HS-5 (cell line): ENCODE results near the gene GGACT.
A peak's percentile ranks its signal among the peaks of the same experiment; 100 is the strongest.
"Not testable (repeated sequence)": the region's sequence is repeated elsewhere in the genome, so short reads cannot be mapped to it uniquely, and the experiment has no call there.

Experiments used
- DNase-seq: peaks from one replicate; pipeline ENCODE4 v3.0.0-alpha.2; 2012; ENCODE audit warnings: low read depth

GGACT gene

GRCh38 chr13:100588331-100589177, at the start of gene GGACT:
GGACT (minus strand) TSS chr13:100588789; CDS start chr13:100532591, 56,198 bp downstream.
- DNase-seq: no peak

DNA sequence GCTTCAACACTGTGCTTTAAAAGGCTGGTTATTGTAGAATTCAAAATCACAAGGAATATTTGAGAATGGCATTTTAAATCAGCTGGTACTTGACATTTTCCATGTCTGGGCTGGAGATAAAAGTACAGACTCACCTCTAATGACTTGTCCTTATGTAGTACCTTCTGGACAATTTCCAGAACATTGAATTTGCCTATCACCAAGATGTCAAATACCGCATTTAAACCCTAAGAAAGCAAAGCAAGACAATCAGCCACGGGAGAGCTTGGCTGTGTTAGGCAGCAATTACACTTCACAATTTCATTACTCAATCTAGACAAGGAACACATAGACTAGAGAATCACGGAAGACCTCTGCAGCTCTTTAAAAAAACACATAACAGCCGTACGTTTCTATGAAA, 49.2 kb upstream of the GGACT start:
- no peak for DNase-seq

DNA sequence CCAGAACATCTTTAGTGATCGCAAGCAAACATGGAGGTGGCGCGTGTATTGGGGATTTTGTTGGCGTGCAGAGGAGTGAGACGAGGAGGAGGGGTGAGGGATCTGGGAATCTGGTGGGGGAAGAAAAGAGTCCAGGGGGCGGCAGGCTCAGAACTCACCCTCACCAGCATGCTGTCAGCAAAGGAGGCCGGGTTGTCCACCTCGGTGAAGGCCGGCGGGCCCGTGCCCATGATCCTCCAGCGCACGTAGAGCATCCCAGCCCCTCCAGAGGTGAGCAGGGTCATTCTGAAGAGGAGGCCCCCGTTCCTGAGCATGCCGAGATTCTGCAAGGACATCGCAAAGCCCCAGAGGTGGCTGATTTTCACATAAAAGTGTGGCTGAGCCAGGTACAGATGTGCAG, 48.8 kb upstream of the GGACT start:
- no peak for DNase-seq

GRCh38 chr13:100636441-100636840, 47.9 kb upstream of the GGACT start:
- DNase-seq: no peak

- DNase-seq: no peak
Measured at GRCh38 chr13:100636004-100636403, 47.4 kb upstream of the GGACT start.

- no peak for DNase-seq
Measured at GRCh38 chr13:100634696-100635095, 46.1 kb upstream of the GGACT start.

- peak; percentile 47 for DNase-seq
Measured at GRCh38 chr13:100633461-100633860, 44.9 kb upstream of the GGACT start.

- DNase-seq: no peak
Measured at GRCh38 chr13:100630555-100630954, 42.0 kb upstream of the GGACT start.

- DNase-seq: no peak
Measured at GRCh38 chr13:100627120-100627519, 38.5 kb upstream of the GGACT start.

- DNase-seq: no peak
Measured at GRCh38 chr13:100625447-100625846, 36.9 kb upstream of the GGACT start.

DNA sequence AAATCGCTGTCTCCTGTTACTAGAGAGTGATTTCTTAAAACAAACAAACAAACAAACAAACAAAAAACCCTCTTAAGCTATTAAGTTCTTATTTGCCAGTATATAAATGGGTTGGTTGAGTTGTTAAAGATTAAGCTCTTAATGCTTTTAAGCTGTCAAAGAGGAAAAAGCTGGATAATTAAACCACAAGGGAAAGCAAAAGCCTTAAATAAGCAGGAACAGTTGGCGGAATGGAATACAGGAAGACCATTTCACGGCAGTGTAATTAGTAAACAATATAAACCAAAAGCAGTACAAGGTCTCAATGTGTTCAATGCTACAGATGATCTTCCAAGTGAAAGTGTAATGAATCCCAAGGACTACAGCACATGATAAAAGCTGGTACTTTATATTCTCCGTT, 32.2 kb upstream of the GGACT start:
- DNase-seq: no peak

DNA sequence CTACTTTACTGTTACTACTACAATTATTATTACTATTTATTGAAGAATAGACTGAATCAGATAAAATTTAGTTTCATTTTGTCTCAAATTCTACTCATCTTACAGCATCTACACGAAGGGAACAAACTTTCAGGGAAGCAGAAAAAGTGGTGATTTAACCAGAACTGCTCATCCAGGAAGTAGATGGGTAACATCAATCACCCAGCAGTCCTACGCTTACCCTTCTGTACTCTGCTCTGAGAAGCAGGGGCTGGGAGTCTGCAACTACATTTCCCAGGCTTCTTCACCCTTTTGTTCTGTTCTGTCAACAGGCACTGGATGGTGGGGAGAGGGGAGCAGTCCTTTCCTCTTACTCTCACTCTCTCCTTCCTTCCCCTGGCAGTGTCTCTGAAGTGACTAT, 31.4 kb upstream of the GGACT start:
- DNase-seq: no peak

- not testable (repeated sequence) for DNase-seq
Measured at GRCh38 chr13:100618897-100619296, 30.3 kb upstream of the GGACT start.

- DNase-seq: no peak
Measured at GRCh38 chr13:100613031-100613430, 24.4 kb upstream of the GGACT start.

DNA sequence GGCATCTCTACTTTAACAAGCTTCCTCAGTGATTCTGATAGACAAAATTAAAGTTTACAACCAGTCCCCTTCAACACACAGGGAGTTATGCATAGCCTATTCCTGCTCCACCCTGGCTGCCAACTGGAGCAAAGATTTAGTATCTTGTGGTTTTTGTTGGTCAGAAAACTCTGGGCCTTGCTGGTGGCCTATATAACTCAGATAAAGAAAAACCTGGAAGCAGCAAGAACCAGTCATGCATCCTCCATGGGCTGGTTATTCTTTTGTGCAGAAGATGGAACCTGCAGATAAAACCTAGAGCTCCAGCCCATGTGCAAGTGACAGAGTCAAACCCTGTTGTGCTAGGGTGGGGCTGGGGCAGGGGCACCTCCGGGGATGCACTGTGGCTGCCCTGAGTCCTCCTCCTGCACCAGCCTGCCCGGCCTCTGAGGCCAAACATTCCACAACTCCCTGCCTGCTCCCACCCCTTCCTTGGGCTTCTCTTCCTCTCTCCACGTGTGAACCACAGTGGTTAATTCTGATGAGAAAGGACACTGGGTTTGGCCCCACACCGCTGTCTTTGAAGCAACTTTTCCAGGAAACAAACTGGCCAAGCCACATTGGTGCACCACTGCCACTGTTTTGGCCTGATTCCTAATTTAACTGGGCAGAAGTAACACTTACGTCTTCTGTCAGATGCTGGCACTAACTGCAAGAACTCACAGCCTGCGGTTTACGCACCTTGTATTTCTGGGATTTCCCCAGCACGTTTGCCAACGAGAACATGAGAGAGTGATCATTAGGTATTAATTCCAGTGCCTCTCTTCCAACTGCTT, 23.3 kb upstream of the GGACT start:
- no peak for DNase-seq

GRCh38 chr13:100610391-100611347, 22.1 kb upstream of the GGACT start:
- no peak for DNase-seq

DNA sequence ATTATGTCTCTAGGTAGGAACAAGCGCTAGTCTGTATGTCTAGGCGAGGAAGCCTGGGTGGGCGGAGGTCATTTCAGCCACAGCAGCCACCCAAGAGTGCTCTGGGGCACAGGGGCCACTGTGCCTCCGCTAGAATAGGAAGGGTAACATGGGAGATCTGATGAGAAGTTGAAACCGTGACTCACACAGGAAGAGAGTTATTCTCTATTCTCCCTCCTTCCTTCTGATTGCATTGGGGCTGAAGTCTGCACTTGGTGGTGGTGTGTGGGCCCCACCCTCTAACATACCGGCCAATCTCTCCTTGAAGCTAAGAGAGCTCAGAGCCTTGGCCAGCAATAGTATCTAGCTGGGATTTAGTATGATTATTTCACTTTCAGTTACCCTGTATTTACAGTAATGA, 20.3 kb upstream of the GGACT start:
- DNase-seq: no peak

DNA sequence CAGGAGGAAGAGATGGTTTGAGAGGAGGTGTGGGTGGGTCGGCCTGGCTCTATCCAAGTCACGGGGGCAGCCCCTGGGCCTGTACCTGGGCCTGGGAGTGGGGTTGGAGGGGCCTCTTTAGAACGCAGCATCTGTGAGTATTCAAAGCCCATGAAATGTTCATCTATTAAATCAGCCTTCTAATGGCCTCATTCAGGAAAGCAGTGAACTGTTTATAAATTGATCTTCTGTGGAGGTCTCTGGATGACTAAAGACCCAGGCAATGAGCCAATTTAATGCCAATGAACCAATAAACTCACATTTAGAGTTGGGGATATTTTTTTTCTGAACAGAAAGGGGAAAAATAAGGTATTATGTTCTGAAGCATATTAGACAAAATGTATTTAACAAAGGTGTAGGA, 19.9 kb upstream of the GGACT start:
- no peak for DNase-seq

GRCh38 chr13:100604918-100605710, 16.5 kb upstream of the GGACT start:
- no peak for DNase-seq

DNA sequence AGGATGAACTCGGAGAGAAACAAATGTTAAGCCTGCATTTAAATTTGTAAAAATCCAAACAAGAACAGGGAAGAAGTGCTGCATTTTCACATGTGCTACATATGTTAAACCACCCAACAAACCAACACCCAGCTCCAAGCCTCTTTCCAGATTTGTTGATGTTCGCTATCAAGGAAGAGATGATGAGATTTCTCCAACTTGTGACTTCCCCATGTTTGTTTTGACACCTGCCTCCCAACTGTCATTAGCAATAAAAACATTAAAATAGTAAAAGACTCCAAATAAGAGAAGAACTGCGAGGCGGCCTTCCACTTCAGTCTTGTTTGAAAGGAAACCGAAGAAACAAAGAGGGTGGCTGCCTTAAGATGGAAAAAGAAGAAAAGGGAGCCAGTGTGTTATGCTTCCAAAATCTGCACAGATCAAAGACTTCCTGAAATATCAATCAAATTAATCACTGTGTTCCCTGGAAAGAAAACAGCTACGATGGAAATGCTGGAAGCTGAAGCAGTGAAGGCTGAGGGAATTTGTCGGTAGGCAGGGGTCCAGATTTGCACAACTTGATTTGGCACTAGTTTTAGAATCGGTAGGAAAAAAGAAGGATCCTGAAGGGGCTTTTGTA, 14.0 kb upstream of the GGACT start:
- no peak for DNase-seq

- DNase-seq: no peak
Measured at GRCh38 chr13:100601716-100602115, 13.1 kb upstream of the GGACT start.
